ENCODE measurements around the gene SKAP1. TPM values are rescaled to one million over a fixed set of nuclear protein-coding genes. Genes with fewer than 3 reads are reported as not detected.

The SKAP1 gene
- total and polyA plus RNA-seq, 10 donors: 11.5 to 28.9 (median 20.5) TPM

DNA sequence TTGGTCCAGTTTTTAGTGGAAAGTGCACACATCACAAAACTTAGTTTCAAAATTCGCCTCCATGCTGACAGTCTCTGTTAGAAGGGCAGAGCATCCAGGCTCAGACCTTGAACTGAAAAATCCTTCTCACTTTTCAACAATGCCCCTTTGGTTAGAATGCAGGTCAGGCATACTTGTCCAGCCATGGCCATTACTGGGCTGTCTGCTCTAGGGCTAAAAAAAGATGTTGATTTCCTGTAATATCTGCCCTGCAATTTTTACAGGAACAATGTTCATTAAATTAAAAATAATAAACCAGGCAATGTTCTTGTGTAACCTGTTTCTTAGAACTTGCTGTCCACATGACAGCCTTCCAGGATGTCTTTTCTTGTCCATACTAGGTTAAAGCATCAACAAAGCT is 200.1 kb downstream of the SKAP1 start:
- no peak overlapping the region for H3K27ac ChIP-seq
- no peak for DNase-seq
- H3K9me3 ChIP-seq: no peaks in the 10 kb centered on the region
- no peaks in the 10 kb centered on the region for H3K4me1 ChIP-seq
- WGBS, 5 donors: 64 to 79% (median 75%) methylated on average over 1 of the region's 1 CpG
- no peak overlapping the region for H3K4me3 ChIP-seq
- no peaks in the 10 kb centered on the region for H3K27me3 ChIP-seq (replicated peaks in 1 of 7)
- TF ChIP-seq POLR2A (IDR thresholded peaks at IDR 0.05) (no peak), POLR2AphosphoS5 (IDR thresholded peaks at IDR 0.05) (no peak)
- TF ChIP-seq, protein P1, sequence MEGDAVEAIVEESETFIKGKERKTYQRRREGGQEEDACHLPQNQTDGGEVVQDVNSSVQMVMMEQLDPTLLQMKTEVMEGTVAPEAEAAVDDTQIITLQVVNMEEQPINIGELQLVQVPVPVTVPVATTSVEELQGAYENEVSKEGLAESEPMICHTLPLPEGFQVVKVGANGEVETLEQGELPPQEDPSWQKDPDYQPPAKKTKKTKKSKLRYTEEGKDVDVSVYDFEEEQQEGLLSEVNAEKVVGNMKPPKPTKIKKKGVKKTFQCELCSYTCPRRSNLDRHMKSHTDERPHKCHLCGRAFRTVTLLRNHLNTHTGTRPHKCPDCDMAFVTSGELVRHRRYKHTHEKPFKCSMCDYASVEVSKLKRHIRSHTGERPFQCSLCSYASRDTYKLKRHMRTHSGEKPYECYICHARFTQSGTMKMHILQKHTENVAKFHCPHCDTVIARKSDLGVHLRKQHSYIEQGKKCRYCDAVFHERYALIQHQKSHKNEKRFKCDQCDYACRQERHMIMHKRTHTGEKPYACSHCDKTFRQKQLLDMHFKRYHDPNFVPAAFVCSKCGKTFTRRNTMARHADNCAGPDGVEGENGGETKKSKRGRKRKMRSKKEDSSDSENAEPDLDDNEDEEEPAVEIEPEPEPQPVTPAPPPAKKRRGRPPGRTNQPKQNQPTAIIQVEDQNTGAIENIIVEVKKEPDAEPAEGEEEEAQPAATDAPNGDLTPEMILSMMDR (IDR thresholded peaks at IDR 0.05 in 8 of 11, conservative IDR thresholded peaks at IDR 0.05 in 3 of 11): no peak
- intact Hi-C loops (cut with DNase I; ENCODE audit: low total_unique reads): no loop called here
- peaks cover 0 to 7% (median 0%) of the 10 kb centered on the region in 6 donors for H3K36me3 ChIP-seq

DNA sequence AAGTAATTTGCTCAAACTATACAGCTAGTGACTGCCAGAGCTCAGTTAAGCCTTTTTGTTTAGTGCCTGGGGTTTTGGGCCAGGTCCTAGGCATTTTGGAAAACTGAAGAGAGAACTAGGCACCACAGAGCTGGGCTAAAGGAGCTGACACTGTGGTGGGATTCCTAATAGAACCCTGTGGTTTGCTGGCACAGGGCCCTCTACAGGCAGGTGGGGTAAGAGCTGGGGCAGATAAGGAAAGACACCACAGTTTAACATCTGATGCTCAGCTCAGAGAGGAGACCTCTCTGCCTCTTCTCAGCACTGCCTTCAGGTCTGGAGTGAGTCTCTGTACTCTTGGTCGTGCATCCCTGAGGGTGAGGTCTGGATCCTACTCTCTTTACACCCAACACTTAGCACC is 201.3 kb downstream of the SKAP1 start:
- Histone ChIP-seq H3K4me1 (no peaks in the 10 kb centered on the region), H3K9me3 (no peaks in the 10 kb centered on the region), H3K27ac (no peak overlapping the region), H3K4me3 (no peak overlapping the region), H3K27me3 (replicated peaks in 1 of 7) (no peaks in the 10 kb centered on the region), H3K36me3 (peaks cover 0 to 7% (median 0%) of the 10 kb centered on the region in 6 donors)
- DNase-seq: no peak
- TF ChIP-seq POLR2A (IDR thresholded peaks at IDR 0.05) (no peak), POLR2AphosphoS5 (IDR thresholded peaks at IDR 0.05) (no peak)
- intact Hi-C loops (cut with DNase I; ENCODE audit: low total_unique reads): no loop called here
- 71 to 93% (median 92%) methylated on average over 1 of the region's 1 CpG for WGBS, 5 donors

DNA sequence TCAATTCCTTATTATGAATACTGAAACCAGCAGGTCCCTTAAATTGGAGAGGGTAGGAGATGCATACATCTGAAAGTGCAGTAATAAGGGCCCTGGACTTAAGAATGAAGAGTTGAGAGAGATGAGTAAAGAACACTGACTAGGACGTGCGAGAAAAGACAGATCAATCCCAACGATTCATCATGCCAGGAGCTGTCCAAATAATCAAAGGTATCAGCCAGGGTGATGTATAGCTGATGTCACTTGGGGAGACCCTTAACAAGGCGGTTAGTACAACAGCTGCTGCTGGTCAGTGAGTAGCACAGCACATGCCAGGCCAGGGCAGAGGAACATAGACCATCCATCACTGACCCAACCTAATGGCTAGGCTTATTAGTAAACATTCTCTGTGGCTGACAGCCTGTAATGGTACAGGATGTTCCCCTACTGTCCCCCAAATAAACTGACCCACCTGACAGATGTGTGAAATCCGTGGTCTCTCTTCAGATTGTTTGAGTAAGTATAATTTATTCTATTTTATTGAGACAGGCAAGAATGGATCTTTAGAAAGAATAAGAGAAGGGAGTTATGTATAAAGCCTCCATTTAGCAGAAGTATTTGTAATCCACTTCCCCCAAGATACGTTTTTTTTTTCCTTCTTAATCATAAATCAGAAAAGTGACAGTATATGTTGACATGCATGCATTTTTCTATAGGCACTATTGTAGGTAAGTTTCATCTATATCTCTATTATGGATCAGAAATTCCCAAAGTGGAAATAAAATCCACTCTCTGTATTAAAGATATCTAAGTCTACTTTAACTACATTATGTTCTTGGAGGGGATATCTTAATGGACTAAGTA is 204.1 kb downstream of the SKAP1 start:
- Histone ChIP-seq H3K27me3 (replicated peaks in 1 of 7) (peaks cover 0 to 4% (median 0%) of the 10 kb centered on the region in 7 donors), H3K9me3 (no peaks in the 10 kb centered on the region), H3K36me3 (peaks cover 0 to 7% (median 0%) of the 10 kb centered on the region in 6 donors), H3K4me3 (no peak overlapping the region), H3K27ac (no peak overlapping the region), H3K4me1 (no peaks in the 10 kb centered on the region)
- TF ChIP-seq POLR2A (IDR thresholded peaks at IDR 0.05): no peak
- TF ChIP-seq, protein P1 (IDR thresholded peaks at IDR 0.05 in 8 of 11, conservative IDR thresholded peaks at IDR 0.05 in 3 of 11): no peak
- no peak for TF ChIP-seq POLR2AphosphoS5 (IDR thresholded peaks at IDR 0.05)
- no peak for DNase-seq
- intact Hi-C loops (cut with DNase I; ENCODE audit: low total_unique reads): no loop called here
- WGBS, 5 donors: 62 to 68% (median 66%) methylated on average over 6 of the region's 6 CpGs

DNA sequence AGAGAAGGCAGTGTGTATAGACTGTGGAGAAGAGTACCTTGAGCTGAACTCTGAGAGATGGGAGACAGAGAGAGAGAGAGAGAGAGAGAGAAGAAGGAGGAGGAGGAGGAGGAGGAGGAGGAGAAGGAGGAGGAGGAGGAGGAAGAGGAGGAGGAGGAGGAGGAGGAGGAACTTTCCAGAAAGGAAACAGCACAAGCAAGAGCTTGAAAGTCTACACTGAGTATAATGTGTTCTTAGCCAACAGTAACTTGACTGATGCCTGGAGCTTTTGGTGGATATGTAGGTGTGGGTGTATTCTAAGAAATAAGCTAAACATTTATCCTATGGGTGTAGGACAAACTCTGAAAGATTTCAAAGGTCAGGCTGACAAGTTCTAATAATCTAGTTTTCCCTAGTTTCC is 206.1 kb downstream of the SKAP1 start:
- TF ChIP-seq POLR2AphosphoS5 (IDR thresholded peaks at IDR 0.05) (no peak), POLR2A (IDR thresholded peaks at IDR 0.05) (no peak)
- TF ChIP-seq, protein P1 (IDR thresholded peaks at IDR 0.05 in 8 of 11, conservative IDR thresholded peaks at IDR 0.05 in 3 of 11): no peak
- H3K27ac ChIP-seq: no peak overlapping the region
- H3K36me3 ChIP-seq: no peaks in the 10 kb centered on the region
- H3K4me3 ChIP-seq: no peak overlapping the region
- H3K4me1 ChIP-seq: no peaks in the 10 kb centered on the region
- H3K9me3 ChIP-seq: no peaks in the 10 kb centered on the region
- no peak for DNase-seq
- intact Hi-C loops (cut with DNase I; ENCODE audit: low total_unique reads): no loop called here
- H3K27me3 ChIP-seq (replicated peaks in 1 of 7): peaks cover 0 to 4% (median 0%) of the 10 kb centered on the region in 7 donors
